Measurements from ENCODE around the gene CAMK1.
A peak's percentile ranks its signal among the peaks of the same experiment; 100 is the strongest.
"Not testable (repeated sequence)": the region's sequence is repeated elsewhere in the genome, so short reads cannot be mapped to it uniquely, and the experiment has no call there.

CAMK1 gene

DNA sequence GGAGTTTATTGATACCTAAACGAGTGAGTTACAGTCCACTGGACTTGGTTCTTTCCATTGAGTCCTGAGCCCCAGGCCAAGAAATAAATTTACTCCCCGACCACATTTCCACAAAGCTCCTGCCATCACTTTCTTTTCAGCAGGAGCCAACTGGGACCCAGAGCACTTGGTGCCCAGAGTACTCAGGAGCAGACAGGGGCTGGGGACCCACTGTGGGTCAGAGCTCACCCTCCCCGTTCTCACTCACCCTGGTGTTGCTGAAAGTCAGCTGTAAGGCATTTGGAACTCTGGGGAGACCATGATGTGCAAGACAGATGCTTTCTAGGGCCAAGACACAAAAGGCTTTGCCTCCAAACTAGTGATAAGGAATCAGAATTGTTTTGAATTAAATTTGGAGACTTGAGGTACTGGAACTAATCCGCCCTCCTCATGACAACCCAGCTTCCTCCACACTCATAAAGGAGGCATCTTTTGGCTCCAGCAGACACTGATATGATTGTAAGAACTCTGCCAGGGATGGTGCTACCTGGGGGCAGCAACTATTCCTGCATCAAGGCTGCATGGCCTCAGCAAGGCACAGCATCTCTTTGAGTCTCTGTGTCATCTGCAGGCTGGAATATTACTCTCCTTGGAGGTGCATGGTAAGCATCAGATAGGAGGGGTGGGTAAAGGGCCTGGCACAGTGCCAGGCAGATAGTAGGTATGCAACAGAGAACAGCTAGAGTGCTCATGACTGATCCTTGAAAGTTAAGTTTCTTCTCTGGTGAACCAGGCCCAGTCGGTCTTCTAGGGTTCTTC, 7.3 kb upstream of the CAMK1 start:
- no peak for DNase-seq (ENCODE audit: low read depth in 2 of 2)

DNA sequence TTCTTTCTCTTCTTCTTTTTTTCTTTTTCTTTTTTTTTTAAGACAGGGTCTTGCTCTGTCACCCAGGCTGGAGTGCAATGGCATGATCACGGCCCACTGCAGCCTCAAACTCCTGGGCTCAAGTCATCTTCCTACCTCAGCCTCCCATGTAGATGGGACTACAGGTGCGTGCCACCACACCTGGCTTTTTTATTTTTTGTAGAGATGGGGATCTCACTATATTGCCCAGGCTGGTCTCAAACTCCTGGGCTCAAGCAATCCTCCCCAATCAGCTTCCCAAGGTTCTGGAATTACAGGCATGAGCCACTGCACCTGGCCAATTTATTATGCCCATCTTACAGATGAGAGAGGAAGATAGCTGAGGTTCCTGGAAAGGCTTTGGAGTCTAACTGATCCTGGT, 1.3 kb upstream of the CAMK1 start:
- not testable (repeated sequence) for DNase-seq (ENCODE audit: low read depth in 2 of 2)

DNA sequence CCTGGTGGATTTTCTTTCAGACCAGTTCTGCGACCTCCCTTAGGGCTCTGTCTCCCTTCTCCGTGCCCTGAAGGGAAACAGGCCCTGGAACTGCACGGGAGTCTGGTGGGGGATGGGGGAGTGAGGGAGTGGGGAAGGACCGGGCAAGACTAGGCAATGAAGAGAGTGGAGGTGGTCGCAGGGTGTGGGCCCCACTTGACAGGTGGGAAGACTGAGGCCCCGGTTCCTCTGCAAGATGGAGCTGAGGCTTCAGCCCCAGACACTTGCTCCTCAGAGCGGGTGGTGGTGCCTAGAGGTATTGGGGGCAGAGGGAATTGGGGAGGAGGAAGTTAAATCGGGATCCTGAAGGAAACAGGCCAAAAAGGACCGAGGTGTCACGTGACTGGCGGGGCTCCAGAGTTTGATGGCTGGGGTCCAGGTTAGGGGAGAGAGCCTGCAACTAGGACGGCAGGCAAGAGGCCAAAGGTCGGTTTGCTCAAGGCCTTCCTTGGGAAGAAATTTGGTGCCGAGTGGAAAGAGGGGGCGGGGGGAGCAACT, 597 bp upstream of the CAMK1 start:
- DNase-seq (ENCODE audit: low read depth in 2 of 2): no peak

DNA sequence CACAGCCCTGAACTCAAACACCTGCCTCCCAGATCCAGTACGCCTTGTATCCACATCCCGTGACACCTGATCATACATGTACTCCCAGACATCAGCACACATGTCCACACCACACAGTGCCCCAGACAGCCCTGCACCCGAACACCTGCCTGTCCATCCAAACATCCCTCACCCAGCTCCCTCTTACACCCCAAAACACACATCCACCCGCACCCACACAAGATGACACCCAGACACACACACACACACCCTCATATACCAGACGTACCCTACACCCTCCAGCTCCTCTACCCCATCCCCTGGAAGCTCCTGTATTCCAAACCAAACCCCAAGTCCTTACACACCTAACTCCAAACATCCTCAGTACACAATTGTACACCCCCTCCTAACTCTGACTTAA, 735 bp downstream of the CAMK1 start:
- DNase-seq (ENCODE audit: low read depth in 2 of 2): no peak

DNA sequence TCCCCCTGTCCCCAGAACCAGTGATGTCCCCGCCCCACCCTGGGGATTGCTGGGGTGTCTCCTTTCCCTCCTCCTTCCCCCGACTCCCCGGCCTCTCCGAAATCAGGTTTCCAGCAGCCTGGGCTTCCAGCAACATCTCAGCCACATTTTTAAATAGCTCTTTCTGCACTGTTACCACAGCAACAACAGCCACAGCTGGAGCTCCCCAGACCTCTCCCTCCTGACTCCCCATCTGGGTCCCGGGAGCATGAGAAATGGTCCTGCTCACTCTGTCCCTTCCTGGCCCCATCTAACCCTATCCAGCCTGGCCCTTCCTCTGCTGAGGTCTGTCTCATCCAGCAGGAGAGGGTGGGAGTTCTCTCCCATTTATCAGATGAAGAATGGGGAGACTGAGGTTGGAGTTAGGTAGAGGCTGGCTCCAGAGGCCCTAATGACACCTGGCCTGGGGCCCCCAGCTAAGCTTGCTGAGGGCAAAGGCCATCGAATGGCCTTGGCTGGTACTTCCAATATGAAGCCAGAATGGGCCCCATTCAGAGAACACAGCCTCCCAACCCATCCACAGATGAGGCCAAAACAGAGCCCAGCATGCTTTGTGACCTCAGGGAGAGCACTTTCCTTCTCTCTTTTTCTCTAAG, 1.5 kb downstream of the CAMK1 start:
- no peak for DNase-seq (ENCODE audit: low read depth in 2 of 2)

DNA sequence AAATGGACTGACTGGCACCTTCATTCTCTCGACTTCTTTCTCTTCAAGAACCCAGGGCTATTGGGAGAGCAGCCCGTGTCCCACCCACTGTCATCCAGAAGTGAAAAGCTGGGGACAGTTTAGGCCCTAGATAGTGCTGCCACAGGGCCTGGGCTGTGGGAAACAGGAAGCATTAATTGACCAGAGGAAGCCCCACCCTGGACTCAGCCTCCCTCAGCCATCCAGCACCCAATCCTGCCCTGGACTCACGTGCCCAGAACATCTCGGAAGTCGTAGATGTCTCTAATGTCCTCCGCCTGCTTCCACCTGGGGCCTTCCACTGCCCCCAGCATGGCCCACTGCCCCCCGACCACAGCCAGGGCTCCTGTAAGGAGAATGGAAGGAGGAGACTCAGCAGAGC, 2.3 kb downstream of the CAMK1 start:
- no peak for DNase-seq (ENCODE audit: low read depth in 2 of 2)

DNA sequence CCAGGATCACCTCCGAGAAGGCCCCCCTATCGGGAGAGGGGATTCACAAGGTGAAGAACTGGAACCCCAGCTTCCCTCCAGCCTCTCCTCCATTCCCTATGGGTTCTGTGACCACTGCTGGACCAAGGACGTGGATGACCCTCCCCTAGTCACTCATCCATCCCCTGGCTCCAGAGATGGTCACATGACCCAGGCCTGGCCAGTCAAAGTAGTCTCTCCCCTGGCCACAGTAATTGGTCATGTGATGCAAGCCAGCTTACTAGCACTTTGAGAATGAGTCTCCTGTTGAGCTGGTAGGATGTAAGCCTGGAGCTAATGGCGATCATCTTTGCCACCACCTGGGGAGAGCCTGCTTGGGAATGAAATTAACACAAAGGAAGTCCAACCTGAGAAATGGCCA, 3.9 kb downstream of the CAMK1 start:
- DNase-seq (ENCODE audit: low read depth in 2 of 2): no peak

DNA sequence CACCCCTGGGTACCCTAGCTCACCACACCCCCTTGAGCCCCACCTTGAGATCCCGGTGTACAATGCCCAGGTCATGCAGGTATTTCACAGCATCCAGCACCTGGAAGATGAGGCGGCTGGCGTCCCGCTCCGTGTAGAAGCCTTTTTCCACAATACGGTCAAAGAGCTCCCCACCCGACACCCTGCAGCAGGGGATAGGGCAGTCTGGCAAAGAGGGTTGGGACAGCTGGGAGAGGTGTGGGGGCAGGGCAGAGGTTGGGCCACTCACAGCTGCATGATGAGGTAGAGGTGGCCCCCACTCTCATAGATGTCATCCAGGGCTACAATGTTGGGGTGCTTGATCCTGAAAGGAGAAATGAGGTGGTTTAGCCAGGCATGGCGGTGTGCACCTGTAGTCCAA, 6.9 kb downstream of the CAMK1 start:
- no peak for DNase-seq (ENCODE audit: low read depth in 2 of 2)

DNA sequence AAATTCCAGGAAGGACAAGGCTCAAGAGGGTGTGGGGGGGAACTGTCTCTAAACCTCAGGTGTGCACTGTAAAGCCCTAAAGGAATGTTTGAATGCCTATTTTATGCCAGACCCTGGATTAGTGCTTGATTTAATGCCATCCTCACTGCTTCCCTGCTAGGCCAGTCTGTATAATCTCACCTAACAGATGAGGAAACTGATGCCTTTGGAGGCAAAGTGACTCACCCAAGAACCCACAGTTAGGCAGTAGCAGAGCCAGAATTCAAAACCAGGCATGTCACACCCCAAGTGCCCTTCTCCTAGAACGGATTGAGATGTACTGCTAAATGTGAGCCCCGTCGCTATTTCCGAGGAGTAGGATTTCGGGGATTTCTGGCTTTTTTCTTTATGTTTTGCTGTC, 7.8 kb downstream of the CAMK1 start:
- no peak for DNase-seq (ENCODE audit: low read depth in 2 of 2)

DNA sequence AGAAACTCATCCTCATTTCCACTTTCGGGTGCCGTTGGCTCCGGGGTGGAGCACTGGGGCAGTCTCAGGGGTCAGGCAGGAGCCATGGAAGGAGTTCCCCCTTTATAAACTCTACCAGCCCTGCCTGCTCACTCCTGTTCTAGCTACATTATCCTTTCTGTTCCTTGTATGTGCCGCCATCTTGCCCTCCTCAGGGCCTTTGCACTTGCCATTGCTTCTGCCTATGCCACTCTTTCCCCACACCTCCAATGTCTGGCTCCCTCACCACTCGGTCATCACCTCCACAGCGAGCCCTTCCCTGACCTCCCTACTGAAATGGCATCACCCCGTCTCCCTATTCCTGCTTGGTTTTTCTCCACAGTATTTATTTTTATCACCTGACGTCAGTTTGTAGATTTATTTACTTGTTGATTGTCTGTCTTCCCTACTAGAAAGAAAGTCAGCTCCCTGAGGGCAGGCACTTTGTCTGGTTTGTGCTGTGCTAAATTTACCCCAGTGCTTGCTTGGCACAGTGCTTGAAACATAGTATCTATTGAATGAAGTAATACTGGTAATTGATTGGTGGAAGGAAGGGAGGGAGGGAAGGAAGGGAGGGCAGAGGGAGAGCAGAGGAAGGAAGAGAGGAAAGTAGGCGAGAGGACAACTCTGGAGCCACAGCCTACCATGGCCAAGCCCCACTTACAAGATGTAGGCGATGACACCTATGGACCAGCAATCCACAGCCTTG, 8.8 kb downstream of the CAMK1 start:
- no peak for DNase-seq (ENCODE audit: low read depth in 2 of 2)

DNA sequence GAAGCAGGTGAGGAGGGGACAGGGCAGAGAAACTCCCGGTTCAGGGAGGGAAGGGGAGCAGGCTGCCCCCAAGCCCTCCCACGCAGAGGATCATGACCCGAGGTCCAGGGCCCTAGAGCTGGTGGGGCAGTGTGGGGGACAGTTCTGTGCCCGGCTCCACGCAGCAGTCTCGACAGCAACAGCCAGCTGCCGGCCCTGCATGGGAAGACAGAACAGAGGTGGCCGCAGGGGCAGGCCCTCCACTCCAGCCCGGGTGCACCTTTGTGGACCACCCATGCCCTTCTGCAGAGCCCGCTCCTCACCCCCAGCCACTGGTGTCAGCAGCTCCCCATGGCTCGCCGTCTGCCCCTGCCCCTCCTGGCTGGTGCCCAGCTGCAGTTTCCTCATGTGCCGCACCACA, 12.3 kb downstream of the CAMK1 start:
- no peak for DNase-seq (ENCODE audit: low read depth in 2 of 2)

DNA sequence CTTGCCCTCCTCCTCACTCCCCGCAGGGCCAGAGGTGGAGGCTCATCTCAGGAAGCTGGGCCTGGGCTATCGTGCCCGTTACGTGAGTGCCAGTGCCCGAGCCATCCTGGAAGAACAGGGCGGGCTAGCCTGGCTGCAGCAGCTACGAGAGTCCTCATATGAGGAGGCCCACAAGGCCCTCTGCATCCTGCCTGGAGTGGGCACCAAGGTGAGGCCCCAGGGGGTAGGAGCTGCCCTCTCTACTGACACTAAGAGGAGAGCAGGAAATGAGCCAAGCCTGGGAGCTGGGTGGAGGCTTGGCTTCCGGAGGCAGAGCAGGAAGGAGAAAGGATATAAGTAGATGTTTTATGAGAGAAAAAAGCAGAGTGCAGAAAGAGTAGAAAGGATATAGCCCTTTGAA, 15.1 kb downstream of the CAMK1 start:
- no peak for DNase-seq (ENCODE audit: low read depth in 2 of 2)

DNA sequence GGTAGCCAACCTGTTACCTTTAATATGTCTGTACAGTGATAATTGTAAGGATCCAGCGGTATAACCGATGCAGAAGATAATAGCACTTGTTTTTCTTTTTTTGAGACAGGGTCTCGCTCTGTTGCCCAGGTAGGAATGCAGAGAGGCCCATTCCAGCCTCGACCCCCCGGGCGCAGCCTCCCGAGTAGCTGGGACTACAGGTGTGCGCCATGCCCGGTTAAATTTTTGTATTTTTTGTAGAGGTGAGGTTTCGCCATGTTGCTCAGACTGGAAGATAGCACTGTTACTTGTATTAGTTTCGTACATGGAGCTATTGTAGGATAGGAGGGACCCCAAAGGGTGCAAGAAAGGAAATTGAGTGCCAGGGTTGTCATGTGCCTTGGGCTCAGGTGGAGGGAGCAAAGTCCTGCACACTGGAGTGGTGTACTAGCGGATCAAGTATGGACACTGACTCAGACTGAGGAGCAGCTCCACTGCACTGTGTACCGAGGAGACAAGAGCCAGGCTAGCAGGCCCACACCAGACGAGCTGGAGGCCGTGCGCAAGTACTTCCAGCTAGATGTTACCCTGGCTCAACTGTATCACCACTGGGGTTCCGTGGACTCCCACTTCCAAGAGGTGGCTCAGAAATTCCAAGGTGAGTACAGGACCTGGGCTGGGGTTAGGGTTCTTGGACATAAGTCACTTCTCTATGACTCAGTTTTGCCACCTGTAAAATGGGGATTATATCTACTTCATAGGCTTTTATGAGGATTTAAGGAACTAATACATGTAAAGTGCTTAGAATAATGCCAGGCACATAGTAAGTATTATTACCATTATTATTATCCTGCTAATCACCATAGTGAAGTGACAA, 19.0 kb downstream of the CAMK1 start:
- no peak for DNase-seq (ENCODE audit: low read depth in 2 of 2)

DNA sequence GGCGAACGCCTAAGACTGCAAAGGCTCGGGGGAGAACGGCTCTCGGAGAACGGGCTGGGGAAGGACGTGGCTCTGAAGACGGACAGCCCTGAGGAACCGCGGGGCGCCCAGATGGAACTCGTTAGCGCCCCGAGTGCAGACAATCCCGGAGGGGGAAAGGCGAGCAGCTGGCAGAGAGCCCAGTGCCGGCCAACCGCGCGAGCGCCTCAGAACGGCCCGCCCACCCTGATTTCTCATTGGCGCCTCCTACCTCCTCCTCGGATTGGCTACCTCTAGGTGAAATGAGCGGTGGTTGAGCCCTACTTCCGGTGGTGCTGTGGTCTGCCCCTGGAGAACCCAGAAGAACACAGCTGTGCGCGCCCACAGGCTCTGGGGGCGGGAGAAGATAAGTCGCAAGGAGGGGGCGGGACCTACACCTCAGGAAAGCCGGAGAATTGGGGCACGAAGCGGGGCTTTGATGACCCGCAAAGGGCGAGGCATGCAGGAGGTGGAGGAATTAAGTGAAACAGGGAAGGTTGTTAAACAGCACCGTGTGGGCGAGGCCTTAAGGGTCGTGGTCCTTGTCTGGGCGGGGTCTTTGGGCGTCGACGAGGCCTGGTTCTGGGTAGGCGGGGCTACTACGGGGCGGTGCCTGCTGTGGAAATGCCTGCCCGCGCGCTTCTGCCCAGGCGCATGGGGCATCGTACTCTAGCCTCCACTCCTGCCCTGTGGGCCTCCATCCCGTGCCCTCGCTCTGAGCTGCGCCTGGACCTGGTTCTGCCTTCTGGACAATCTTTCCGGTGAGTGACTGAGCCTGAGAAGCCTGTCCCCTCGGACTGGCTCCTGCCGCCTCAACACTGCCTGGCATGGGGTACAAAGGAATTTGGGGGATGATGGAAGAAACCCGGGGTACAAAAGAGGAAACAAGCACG, 19.8 kb downstream of the CAMK1 start, which contains the start of gene OGG1:
Gene OGG1, plus strand, starts transcription at position 308 of the 911 bp plus-strand sequence. Its CDS starts 335 bp downstream, at position 643.
- DNase-seq (ENCODE audit: low read depth in 2 of 2): peak; percentile 85 to 89

DNA sequence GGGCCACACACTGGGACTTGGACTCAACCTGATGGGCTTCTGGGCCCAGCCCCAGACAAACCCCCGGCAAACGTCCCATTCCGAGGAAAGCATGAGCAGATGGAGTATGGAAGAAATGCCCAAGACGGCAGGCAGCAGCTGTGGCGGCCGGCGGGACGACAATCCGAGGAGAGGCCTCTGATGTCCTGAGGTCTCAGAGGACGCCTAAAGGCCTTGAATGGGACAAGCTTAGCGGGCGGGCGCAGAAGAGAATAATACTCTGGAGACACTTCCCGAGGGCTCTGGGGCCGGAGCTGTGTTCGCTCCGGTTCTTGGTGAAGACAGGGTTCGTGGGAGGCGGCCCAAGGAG, 20.5 kb downstream of the CAMK1 start:
- no peak for DNase-seq (ENCODE audit: low read depth in 2 of 2)

DNA sequence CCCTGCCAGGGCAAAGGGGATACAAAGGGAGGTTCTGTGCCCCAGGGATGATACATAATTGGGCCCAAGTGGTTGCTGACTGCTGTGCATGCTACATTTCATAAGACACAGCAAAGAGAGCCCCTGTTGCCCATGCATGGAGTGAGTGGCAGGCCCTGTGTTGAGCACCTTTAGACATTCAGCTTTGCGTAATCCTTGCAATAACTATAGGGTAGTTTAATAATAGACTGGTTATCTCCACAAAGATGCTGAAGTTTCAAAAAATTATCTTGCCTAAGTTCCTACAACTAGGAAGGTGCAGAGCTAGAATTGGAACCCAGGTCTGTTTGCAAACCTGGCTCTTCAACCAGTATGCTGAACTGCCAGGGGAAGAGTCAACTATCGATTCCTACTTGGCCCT, 21.7 kb downstream of the CAMK1 start:
- DNase-seq (ENCODE audit: low read depth in 2 of 2): no peak

DNA sequence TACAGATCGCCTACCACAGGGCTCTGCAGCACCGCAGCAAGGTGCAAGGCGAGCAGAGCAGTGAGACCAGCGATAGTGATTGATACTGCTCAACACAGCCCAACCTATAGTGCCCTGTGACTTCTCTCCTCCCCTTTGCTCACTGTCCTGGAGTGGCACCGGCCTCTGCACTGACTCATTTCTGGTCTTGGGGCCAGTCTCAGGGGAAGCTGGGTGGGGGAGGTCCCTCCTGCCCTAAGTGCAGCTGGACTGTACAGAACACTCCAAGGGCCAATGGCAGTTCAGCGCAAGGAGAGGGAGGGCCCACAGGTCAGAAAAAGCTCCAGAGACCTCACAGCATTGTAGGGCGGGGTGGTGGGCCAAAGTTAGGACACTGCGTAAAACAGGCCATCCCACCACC, 22.5 kb downstream of the CAMK1 start:
- DNase-seq (ENCODE audit: low read depth in 2 of 2): no peak

DNA sequence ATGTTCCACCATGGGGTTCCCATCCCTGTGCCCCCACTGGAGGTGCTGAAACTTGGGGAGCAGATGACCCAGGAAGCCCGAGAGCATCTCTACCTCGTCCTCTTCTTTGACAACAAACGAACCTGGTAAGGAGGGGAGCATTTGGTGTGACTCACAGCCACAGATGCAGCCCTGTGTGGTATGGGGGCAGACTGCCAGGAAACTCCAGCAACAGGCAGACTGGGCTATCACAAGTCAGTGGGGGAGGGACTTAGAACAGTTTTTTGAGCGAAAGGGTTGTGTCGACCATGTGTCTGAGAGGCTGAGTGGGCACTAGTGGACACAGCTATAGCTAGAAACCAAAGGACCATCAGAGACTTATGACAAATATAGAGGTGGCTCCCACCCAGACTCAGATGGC, 23.4 kb downstream of the CAMK1 start:
- DNase-seq (ENCODE audit: low read depth in 2 of 2): no peak

DNA sequence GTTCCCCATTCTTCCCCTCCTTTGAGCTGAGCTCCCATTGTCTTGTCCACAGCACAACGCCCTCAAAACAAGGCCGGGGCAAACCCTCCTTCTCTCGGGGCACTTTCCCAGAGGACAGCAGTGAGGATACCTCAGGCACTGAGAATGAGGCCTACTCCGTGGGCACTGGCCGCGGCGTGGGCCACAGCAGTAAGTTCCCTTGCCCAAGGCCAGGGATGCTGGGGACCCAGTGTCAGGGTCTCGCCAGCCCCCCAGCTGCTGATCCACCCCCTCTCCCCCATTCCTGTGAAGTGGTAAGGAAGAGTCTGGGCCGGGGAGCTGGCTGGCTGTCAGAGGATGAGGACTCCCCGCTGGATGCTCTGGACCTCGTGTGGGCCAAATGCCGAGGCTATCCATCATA, 24.2 kb downstream of the CAMK1 start:
- DNase-seq (ENCODE audit: low read depth in 2 of 2): no peak

DNA sequence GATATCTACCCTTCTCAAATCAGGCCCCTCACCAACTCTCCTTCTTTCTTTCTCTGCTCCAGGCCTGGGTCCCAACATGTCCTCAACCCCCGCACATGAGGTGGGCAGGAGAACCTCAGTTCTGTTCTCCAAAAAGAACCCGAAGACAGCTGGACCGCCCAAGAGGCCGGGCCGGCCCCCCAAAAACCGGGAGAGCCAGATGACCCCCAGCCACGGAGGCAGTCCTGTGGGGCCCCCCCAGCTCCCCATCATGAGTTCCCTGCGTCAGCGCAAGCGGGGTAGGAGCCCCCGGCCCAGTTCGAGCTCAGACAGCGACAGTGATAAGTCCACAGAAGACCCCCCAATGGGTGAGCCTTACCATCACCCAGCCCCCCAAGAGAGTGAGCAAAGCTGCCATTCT, 25.6 kb downstream of the CAMK1 start:
- no peak for DNase-seq (ENCODE audit: low read depth in 2 of 2)

DNA sequence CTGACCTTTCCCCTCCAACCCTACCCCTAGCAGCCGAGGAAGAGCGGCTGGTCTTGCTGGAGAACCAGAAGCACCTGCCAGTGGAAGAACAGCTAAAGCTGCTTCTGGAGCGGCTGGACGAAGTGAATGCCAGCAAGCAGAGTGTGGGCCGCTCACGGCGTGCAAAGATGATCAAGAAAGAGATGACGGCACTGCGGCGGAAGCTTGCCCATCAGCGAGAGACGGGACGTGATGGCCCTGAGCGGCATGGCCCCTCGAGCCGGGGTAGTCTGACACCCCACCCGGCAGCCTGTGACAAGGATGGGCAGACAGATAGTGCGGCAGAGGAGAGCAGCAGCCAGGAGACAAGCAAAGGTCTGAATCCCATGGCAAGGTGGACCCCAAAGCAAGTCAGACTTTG, 26.2 kb downstream of the CAMK1 start:
- DNase-seq (ENCODE audit: low read depth in 2 of 2): no peak
